ENCODE results near the gene TMEM128.
A peak's percentile ranks its signal among the peaks of the same experiment; 100 is the strongest.

DNA sequence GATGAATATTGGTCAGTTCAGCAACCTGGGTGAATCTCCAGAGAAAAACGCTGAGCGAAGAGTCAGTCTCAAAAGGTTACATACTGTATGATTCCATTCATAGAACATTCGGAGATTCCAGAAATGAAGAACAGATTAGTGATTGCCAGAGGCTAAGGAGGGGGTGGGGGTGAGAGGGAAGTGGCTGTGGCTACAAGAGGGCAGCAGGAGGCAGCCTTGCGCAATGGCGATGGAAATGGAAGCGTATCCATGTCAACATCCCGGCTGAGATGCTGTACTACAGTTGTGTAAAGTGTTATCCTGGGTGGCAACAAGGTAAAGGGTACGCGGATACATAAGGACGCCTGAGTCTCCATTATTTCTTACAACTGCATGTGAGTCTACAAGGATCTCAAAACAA is 23.9 kb upstream of the TMEM128 start:
- no peak for TF ChIP-seq EZH2 (conservative IDR thresholded peaks at IDR 0.05; ENCODE audit: low read depth, low read length)
- TF ChIP-seq NFIC (IDR thresholded peaks at IDR 0.05; ENCODE audit: low read length) = no peak
- no peak for TF ChIP-seq POLR2AphosphoS5 (IDR thresholded peaks at IDR 0.05; ENCODE audit: low read depth, low read length)
- TF ChIP-seq GABPA (IDR thresholded peaks at IDR 0.05; ENCODE audit: low read depth, low read length) = no peak
- no peak for TF ChIP-seq GABPA (CRISPR knock-in tag; IDR thresholded peaks at IDR 0.05; ENCODE audit: low read depth)
- TF ChIP-seq, protein P1, sequence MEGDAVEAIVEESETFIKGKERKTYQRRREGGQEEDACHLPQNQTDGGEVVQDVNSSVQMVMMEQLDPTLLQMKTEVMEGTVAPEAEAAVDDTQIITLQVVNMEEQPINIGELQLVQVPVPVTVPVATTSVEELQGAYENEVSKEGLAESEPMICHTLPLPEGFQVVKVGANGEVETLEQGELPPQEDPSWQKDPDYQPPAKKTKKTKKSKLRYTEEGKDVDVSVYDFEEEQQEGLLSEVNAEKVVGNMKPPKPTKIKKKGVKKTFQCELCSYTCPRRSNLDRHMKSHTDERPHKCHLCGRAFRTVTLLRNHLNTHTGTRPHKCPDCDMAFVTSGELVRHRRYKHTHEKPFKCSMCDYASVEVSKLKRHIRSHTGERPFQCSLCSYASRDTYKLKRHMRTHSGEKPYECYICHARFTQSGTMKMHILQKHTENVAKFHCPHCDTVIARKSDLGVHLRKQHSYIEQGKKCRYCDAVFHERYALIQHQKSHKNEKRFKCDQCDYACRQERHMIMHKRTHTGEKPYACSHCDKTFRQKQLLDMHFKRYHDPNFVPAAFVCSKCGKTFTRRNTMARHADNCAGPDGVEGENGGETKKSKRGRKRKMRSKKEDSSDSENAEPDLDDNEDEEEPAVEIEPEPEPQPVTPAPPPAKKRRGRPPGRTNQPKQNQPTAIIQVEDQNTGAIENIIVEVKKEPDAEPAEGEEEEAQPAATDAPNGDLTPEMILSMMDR (CRISPR knock-in tag; IDR thresholded peaks at IDR 0.05) = peak; percentile 37
- no peak for TF ChIP-seq RAD21 (CRISPR knock-in tag; IDR thresholded peaks at IDR 0.05)

Data from HepG2 (cell line).